Upper lobe of left lung (tissue), 6 donors: ENCODE measurements around the gene LRRC7. TPM values are rescaled to one million over a fixed set of nuclear protein-coding genes. Genes with fewer than 3 reads are reported as not detected.

Experiments used
- ATAC-seq, 2 donors: fragments of 200-7000 bp; cut with Tn5 transposase; one replicate each; pipeline ENCODE4 v1.9.1; 2022; ENCODE audit warnings: mild to moderate bottlenecking in 2 of 2, moderate library complexity in 2 of 2; ENCODE audit not compliant: low FRiP score in 2 of 2
- DNase-seq, 2 donors: peaks; one replicate each; pipeline ENCODE4 v3.0.0-alpha.2; 2019 to 2020
- H3K27ac ChIP-seq, 4 donors: fragments of 200-600 bp; sonication (generic); one replicate each; pipeline ENCODE4 v1.5.1; 2016 to 2019
- H3K27me3 ChIP-seq, 4 donors: fragments of 200-600 bp; sonication (generic); one replicate each; pipeline ENCODE4 v1.5.1; 2017 to 2019
- H3K36me3 ChIP-seq, 4 donors: fragments of 200-600 bp; sonication (generic); one replicate each; pipeline ENCODE4 v1.5.1; 2016 to 2019
- H3K4me1 ChIP-seq, 4 donors: fragments of 200-600 bp; sonication (generic); one replicate each; pipeline ENCODE4 v1.5.1; 2018 to 2019
- H3K4me3 ChIP-seq, 4 donors: fragments of 200-600 bp; sonication (generic); one replicate each; pipeline ENCODE4 v1.5.1; 2017 to 2019; ENCODE audit warnings: mild to moderate bottlenecking in 2 of 4, moderate library complexity in 1 of 4
- H3K9me3 ChIP-seq, 4 donors: fragments of 200-600 bp; sonication (generic); one replicate each; pipeline ENCODE4 v1.5.1; 2018 to 2019
- CTCF ChIP-seq, 6 experiments: fragments of 450-650 bp in 4 of 6; fragments of 200-600 bp in 2 of 6; sonication (generic) in 2 of 6; IDR thresholded peaks; one replicate each; pipeline ENCODE4 v1.5.1; 2016 to 2019; ENCODE audit warnings: antibody characterized with exemption in 6 of 6
- EP300 ChIP-seq, 4 donors: sonication (generic); formaldehyde crosslinking; IDR thresholded peaks; one replicate each; pipeline ENCODE4 v1.5.1; 2017; ENCODE audit warnings: antibody characterized with exemption in 4 of 4, control low read depth in 2 of 4
- POLR2A ChIP-seq, 4 donors: fragments of 450-650 bp; IDR thresholded peaks; one replicate each; pipeline ENCODE4 v1.5.1; 2016 to 2017; ENCODE audit warnings: antibody characterized with exemption in 4 of 4, mild to moderate bottlenecking in 2 of 4
- POLR2AphosphoS5 ChIP-seq, 2 donors: sonication (generic); formaldehyde crosslinking; IDR thresholded peaks; one replicate each; pipeline ENCODE4 v1.5.1; 2017; ENCODE audit warnings: antibody characterized with exemption in 2 of 2
- WGBS, 2 donors: methylation state at CpG; one replicate each; pipeline ENCODE4 v1.1.5; 2017 to 2018; 5-methylcytosine and 5-hydroxymethylcytosine counted together
- total RNA-seq, 6 donors: library from RNA; depleted of rRNA in 4 of 6; stranded (reverse); fragments of >200 nt in 4 of 6; gene quantifications; one replicate each; pipeline versions ENCODE4 v1.1.0 to v1.2.1, GENCODE V29; 2016 to 2021
- donor health status: DM: no; HTN: no; CAD: no; lungs with moderate emphysema.
- donor health status: DM: no; HTN: yes; CAD: no; lungs with severe emphysema.

Gene LRRC7
- total RNA-seq, 6 donors from 2014 or later: not detected

- TF ChIP-seq EP300 (IDR thresholded peaks at IDR 0.05) (no peak), POLR2A (IDR thresholded peaks at IDR 0.05) (no peak), CTCF (IDR thresholded peaks at IDR 0.05) (no peak), POLR2AphosphoS5 (IDR thresholded peaks at IDR 0.05) (no peak)
- DNase-seq (no peak), ATAC-seq (no peak)
- Histone ChIP-seq H3K36me3 (no peaks in the 10 kb centered on the region), H3K4me1 (no peaks in the 10 kb centered on the region), H3K4me3 (no peak overlapping the region), H3K27me3 (no peaks in the 10 kb centered on the region), H3K27ac (no peak overlapping the region), H3K9me3 (no peaks in the 10 kb centered on the region)
Observed at GRCh38 chr1:70057500-70057899, 489.8 kb downstream of the LRRC7 start.

GRCh38 chr1:70061231-70061630, 493.5 kb downstream of the LRRC7 start:
- ATAC-seq (no peak), DNase-seq (no peak)
- H3K27ac ChIP-seq: no peak overlapping the region
- H3K4me1 ChIP-seq: no peaks in the 10 kb centered on the region
- H3K9me3 ChIP-seq: no peaks in the 10 kb centered on the region
- no peak for TF ChIP-seq CTCF (IDR thresholded peaks at IDR 0.05)
- no peak for TF ChIP-seq POLR2A (IDR thresholded peaks at IDR 0.05)
- TF ChIP-seq POLR2AphosphoS5 (IDR thresholded peaks at IDR 0.05): no peak
- TF ChIP-seq EP300 (IDR thresholded peaks at IDR 0.05): no peak
- no peaks in the 10 kb centered on the region for H3K27me3 ChIP-seq
- no peaks in the 10 kb centered on the region for H3K36me3 ChIP-seq
- no peak overlapping the region for H3K4me3 ChIP-seq

GRCh38 chr1:70063861-70064260, 496.1 kb downstream of the LRRC7 start:
- DNase-seq (no peak), ATAC-seq (no peak)
- Histone ChIP-seq H3K4me1 (no peaks in the 10 kb centered on the region), H3K9me3 (no peaks in the 10 kb centered on the region), H3K27ac (no peak overlapping the region), H3K27me3 (no peaks in the 10 kb centered on the region), H3K4me3 (no peak overlapping the region), H3K36me3 (no peaks in the 10 kb centered on the region)
- no peak for TF ChIP-seq POLR2A (IDR thresholded peaks at IDR 0.05)
- no peak for TF ChIP-seq EP300 (IDR thresholded peaks at IDR 0.05)
- TF ChIP-seq CTCF (IDR thresholded peaks at IDR 0.05): no peak
- TF ChIP-seq POLR2AphosphoS5 (IDR thresholded peaks at IDR 0.05): no peak

- no peaks in the 10 kb centered on the region for H3K27me3 ChIP-seq
- H3K4me1 ChIP-seq: no peaks in the 10 kb centered on the region
- no peak for ATAC-seq
- H3K9me3 ChIP-seq: no peaks in the 10 kb centered on the region
- TF ChIP-seq EP300 (IDR thresholded peaks at IDR 0.05): no peak
- TF ChIP-seq POLR2A (IDR thresholded peaks at IDR 0.05): no peak
- no peak for TF ChIP-seq POLR2AphosphoS5 (IDR thresholded peaks at IDR 0.05)
- TF ChIP-seq CTCF (IDR thresholded peaks at IDR 0.05): no peak
- H3K27ac ChIP-seq: no peak overlapping the region
- no peak overlapping the region for H3K4me3 ChIP-seq
- no peak for DNase-seq
- WGBS, 2 donors: 75% methylated on average over 2 of the region's 2 CpGs
- H3K36me3 ChIP-seq: no peaks in the 10 kb centered on the region
Observed at GRCh38 chr1:70066711-70067110, 499.0 kb downstream of the LRRC7 start.

- H3K4me3 ChIP-seq: no peak overlapping the region
- WGBS, 2 donors: 61 to 64% methylated on average over 4 of the region's 4 CpGs
- no peaks in the 10 kb centered on the region for H3K9me3 ChIP-seq
- no peak for TF ChIP-seq CTCF (IDR thresholded peaks at IDR 0.05)
- TF ChIP-seq POLR2AphosphoS5 (IDR thresholded peaks at IDR 0.05): no peak
- no peak for TF ChIP-seq POLR2A (IDR thresholded peaks at IDR 0.05)
- no peak for TF ChIP-seq EP300 (IDR thresholded peaks at IDR 0.05)
- no peak for ATAC-seq
- H3K27ac ChIP-seq: no peak overlapping the region
- H3K36me3 ChIP-seq: no peaks in the 10 kb centered on the region
- H3K27me3 ChIP-seq: no peaks in the 10 kb centered on the region
- no peak for DNase-seq
- H3K4me1 ChIP-seq: no peaks in the 10 kb centered on the region
Observed at GRCh38 chr1:70071601-70072000, 503.9 kb downstream of the LRRC7 start.
